ENCODE results near the gene GGCX. TPM values are rescaled to one million over a fixed set of nuclear protein-coding genes. Genes with fewer than 3 reads are reported as not detected.

Gene GGCX
- total RNA-seq, 2 donors from 2014 or later: 17.8 to 52.7 TPM

GRCh38 chr2:85506768-85507181 is 54.5 kb downstream of the GGCX start:
- Histone ChIP-seq H3K9me3 (no peaks in the 10 kb centered on the region), H3K27me3 (replicated peaks; ENCODE audit: insufficient read depth) (no peaks in the 10 kb centered on the region), H3K27ac (peak overlapping the region; percentile 6 to 48), H3K36me3 (no peaks in the 10 kb centered on the region), H3K4me1 (replicated peaks) (peaks cover 7% of the 10 kb centered on the region), H3K4me3 (no peak overlapping the region)
- no peak for DNase-seq (ENCODE audit: low spot score)
- intact Hi-C loops (cut with DNase I): no loop called here
- TF ChIP-seq POLR2AphosphoS5 (IDR thresholded peaks at IDR 0.05) (no peak), CTCF (IDR thresholded peaks at IDR 0.05) (no peak), POLR2A (IDR thresholded peaks at IDR 0.05) (no peak)
- WGBS: 40% methylated on average over 7 of the region's 7 CpGs

GRCh38 chr2:85505551-85506238 is 55.6 kb downstream of the GGCX start:
- Histone ChIP-seq H3K27me3 (replicated peaks; ENCODE audit: insufficient read depth) (no peaks in the 10 kb centered on the region), H3K4me1 (replicated peaks) (no peaks in the 10 kb centered on the region), H3K4me3 (no peak overlapping the region), H3K9me3 (no peaks in the 10 kb centered on the region), H3K36me3 (no peaks in the 10 kb centered on the region), H3K27ac (peak overlapping the region in 1 of 2 donors; percentile 17)
- TF ChIP-seq POLR2AphosphoS5 (IDR thresholded peaks at IDR 0.05): no peak
- no peak for TF ChIP-seq CTCF (IDR thresholded peaks at IDR 0.05)
- TF ChIP-seq POLR2A (IDR thresholded peaks at IDR 0.05): no peak
- intact Hi-C loops (cut with DNase I): no loop called here
- WGBS: 93% methylated on average over 10 of the region's 10 CpGs
- no peak for DNase-seq (ENCODE audit: low spot score)

- intact Hi-C loops (cut with DNase I): no loop called here
- H3K27me3 ChIP-seq (replicated peaks; ENCODE audit: insufficient read depth): no peaks in the 10 kb centered on the region
- no peaks in the 10 kb centered on the region for H3K9me3 ChIP-seq
- TF ChIP-seq CTCF (IDR thresholded peaks at IDR 0.05) (no peak), POLR2AphosphoS5 (IDR thresholded peaks at IDR 0.05) (peak; percentile 72), POLR2A (IDR thresholded peaks at IDR 0.05) (no peak)
- no peaks in the 10 kb centered on the region for H3K36me3 ChIP-seq
- no peaks in the 10 kb centered on the region for H3K4me1 ChIP-seq (replicated peaks)
- no peak overlapping the region for H3K4me3 ChIP-seq
- WGBS: 32% methylated on average over 3 of the region's 3 CpGs
- H3K27ac ChIP-seq: peak overlapping the region in 1 of 2 donors; percentile 18
- DNase-seq (ENCODE audit: low spot score): peak; percentile 71
Observed at GRCh38 chr2:85504778-85505261, 56.5 kb downstream of the GGCX start.

GRCh38 chr2:85503851-85504777 is 57.2 kb downstream of the GGCX start:
- Histone ChIP-seq H3K27ac (peak overlapping the region in 1 of 2 donors; percentile 18), H3K9me3 (no peaks in the 10 kb centered on the region), H3K4me3 (no peak overlapping the region), H3K36me3 (no peaks in the 10 kb centered on the region), H3K4me1 (replicated peaks) (no peaks in the 10 kb centered on the region), H3K27me3 (replicated peaks; ENCODE audit: insufficient read depth) (no peaks in the 10 kb centered on the region)
- no peak for DNase-seq (ENCODE audit: low spot score)
- WGBS: 90% methylated on average over 18 of the region's 18 CpGs
- TF ChIP-seq CTCF (IDR thresholded peaks at IDR 0.05): no peak
- no peak for TF ChIP-seq POLR2AphosphoS5 (IDR thresholded peaks at IDR 0.05)
- no peak for TF ChIP-seq POLR2A (IDR thresholded peaks at IDR 0.05)
- intact Hi-C loops (cut with DNase I): no loop called here

Measured in prostate gland (tissue), 2 donors.